K562 (cell line): ENCODE results near the gene PYROXD2.

Experiments
- NFE2 ChIP-seq: IDR thresholded peaks from 2 replicates; pipeline ENCODE4 v1.6.1; 2014; ENCODE audit warnings: antibody characterized with exemption, low read depth
- PHF21A ChIP-seq: fragments of 450-650 bp; IDR thresholded peaks from 2 replicates; pipeline ENCODE4 v1.6.1; 2017; ENCODE audit warnings: low read depth, borderline replicate concordance
- POLR2AphosphoS5 ChIP-seq: IDR thresholded peaks from 2 replicates; pipeline ENCODE4 v1.6.1; 2011; ENCODE audit warnings: mild to moderate bottlenecking, low read depth, low read length, moderate library complexity; ENCODE audit not compliant: control insufficient read depth, insufficient read depth
- SIN3A ChIP-seq, 2 experiments: fragments of 150-350 bp in 1 of 2; IDR thresholded peaks; 2 replicates each; pipeline ENCODE4 v1.6.1; 2011 to 2016; ENCODE audit warnings: borderline replicate concordance in 2 of 2, low read depth in 2 of 2, low read length in 2 of 2, mild to moderate bottlenecking in 2 of 2, moderate library complexity in 2 of 2; ENCODE audit not compliant: control insufficient read depth in 1 of 2
- SMARCA5 ChIP-seq: fragments of 450-650 bp; IDR thresholded peaks from 2 replicates; pipeline ENCODE4 v1.6.1; 2016
- TF ChIP-seq, protein P1 (sequence below), 3 experiments: fragments of 200-800 bp in 1 of 3; sonication (Bioruptor generic) in 1 of 3; sonication (generic) in 1 of 3; formaldehyde crosslinking in 1 of 3; IDR thresholded peaks; 2 replicates each; pipeline versions ENCODE4 v1.6.1 to v1.8.0; 2016 to 2022; ENCODE audit warnings: mild to moderate bottlenecking in 2 of 3, missing compliant biosample characterization in 2 of 3, missing genetic modification characterization in 2 of 3, missing genetic modification reagents in 1 of 3
- TF ChIP-seq, protein P2 (sequence below), 3 experiments: IDR thresholded peaks in 2 of 3; conservative IDR thresholded peaks in 1 of 3; 2 replicates each; pipeline ENCODE4 v1.5.1; 2011 to 2012; ENCODE audit warnings: low read length in 3 of 3, mild to moderate bottlenecking in 3 of 3, control low read depth in 2 of 3, improper control_type of control experiment in 1 of 3, inconsistent platforms in 1 of 3, low read depth in 1 of 3, mixed read lengths in 1 of 3, moderate library complexity in 1 of 3; ENCODE audit not compliant: insufficient read depth in 2 of 3
- TF ChIP-seq, protein P3 (sequence below): fragments of 250-450 bp; sonication (Bioruptor Pico); IDR thresholded peaks from 2 replicates; pipeline ENCODE4 v1.4.0; 2020; ENCODE audit warnings: mild to moderate bottlenecking, moderate library complexity, borderline replicate concordance

DNA sequence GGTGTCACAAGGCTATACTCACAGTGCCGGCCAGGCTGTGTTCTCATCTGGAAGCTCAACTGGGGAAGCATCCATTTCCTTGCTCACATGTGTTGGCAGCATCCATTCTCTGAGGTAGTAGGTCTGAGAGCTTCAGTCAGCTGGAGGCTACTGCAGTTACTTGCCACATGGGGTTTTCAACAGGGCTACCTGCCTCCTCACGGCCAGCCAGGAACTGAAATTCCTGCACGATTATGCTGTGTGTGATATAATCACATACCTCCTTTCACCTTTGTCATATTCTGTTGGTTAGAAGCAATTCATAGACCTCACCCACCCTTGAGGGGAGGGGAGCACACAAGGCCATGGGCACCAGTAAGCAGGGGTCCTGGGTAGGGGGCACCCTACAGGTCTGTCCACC is 37.4 kb downstream of the PYROXD2 start:
- TF ChIP-seq, protein P1, sequence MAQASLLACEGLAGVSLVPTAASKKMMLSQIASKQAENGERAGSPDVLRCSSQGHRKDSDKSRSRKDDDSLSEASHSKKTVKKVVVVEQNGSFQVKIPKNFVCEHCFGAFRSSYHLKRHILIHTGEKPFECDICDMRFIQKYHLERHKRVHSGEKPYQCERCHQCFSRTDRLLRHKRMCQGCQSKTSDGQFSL (CRISPR knock-in tag; IDR thresholded peaks at IDR 0.05), result no peak
- TF ChIP-seq, protein P1 (tag; IDR thresholded peaks at IDR 0.05), result no peak
- TF ChIP-seq, protein P2, sequence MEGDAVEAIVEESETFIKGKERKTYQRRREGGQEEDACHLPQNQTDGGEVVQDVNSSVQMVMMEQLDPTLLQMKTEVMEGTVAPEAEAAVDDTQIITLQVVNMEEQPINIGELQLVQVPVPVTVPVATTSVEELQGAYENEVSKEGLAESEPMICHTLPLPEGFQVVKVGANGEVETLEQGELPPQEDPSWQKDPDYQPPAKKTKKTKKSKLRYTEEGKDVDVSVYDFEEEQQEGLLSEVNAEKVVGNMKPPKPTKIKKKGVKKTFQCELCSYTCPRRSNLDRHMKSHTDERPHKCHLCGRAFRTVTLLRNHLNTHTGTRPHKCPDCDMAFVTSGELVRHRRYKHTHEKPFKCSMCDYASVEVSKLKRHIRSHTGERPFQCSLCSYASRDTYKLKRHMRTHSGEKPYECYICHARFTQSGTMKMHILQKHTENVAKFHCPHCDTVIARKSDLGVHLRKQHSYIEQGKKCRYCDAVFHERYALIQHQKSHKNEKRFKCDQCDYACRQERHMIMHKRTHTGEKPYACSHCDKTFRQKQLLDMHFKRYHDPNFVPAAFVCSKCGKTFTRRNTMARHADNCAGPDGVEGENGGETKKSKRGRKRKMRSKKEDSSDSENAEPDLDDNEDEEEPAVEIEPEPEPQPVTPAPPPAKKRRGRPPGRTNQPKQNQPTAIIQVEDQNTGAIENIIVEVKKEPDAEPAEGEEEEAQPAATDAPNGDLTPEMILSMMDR (IDR thresholded peaks at IDR 0.05 in 2 of 3, conservative IDR thresholded peaks at IDR 0.05 in 1 of 3; ENCODE audit: insufficient read depth in 2 of 3, low read depth in 1 of 3, low read length in 3 of 3), result no peak
- no peak for TF ChIP-seq SMARCA5
- TF ChIP-seq POLR2AphosphoS5, result no peak
- TF ChIP-seq, protein P3, sequence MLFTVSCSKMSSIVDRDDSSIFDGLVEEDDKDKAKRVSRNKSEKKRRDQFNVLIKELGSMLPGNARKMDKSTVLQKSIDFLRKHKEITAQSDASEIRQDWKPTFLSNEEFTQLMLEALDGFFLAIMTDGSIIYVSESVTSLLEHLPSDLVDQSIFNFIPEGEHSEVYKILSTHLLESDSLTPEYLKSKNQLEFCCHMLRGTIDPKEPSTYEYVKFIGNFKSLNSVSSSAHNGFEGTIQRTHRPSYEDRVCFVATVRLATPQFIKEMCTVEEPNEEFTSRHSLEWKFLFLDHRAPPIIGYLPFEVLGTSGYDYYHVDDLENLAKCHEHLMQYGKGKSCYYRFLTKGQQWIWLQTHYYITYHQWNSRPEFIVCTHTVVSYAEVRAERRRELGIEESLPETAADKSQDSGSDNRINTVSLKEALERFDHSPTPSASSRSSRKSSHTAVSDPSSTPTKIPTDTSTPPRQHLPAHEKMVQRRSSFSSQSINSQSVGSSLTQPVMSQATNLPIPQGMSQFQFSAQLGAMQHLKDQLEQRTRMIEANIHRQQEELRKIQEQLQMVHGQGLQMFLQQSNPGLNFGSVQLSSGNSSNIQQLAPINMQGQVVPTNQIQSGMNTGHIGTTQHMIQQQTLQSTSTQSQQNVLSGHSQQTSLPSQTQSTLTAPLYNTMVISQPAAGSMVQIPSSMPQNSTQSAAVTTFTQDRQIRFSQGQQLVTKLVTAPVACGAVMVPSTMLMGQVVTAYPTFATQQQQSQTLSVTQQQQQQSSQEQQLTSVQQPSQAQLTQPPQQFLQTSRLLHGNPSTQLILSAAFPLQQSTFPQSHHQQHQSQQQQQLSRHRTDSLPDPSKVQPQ (CRISPR knock-in tag), result no peak
- no peak for TF ChIP-seq PHF21A
- no peak for TF ChIP-seq NFE2
- no peak for TF ChIP-seq SIN3A (IDR thresholded peaks at IDR 0.05; ENCODE audit: borderline replicate concordance in 2 of 2, control insufficient read depth in 1 of 2, low read depth in 2 of 2, low read length in 2 of 2)
